Calu3 (cell line): Measurements from ENCODE around the gene ADAMTS9. TPM values are rescaled to one million over a fixed set of nuclear protein-coding genes. Genes with fewer than 3 reads are reported as not detected.

Experiments
- Bru-seq: library from RNA; stranded (reverse); fragments of 400-500 nt; gene quantifications from one replicate; lab custom pipeline; 2021; lab: Mats Ljungman, UMichigan
- BruChase-seq, 2 experiments: library from RNA; stranded (reverse); fragments of 400-500 nt; gene quantifications; one replicate each; lab custom pipeline; 2021; lab: Mats Ljungman, UMichigan
- BruUV-seq: library from RNA; stranded (reverse); fragments of 400-500 nt; replicated peaks from 2 replicates; lab custom pipeline; 2021; lab: Mats Ljungman, UMichigan
- CTCF ChIA-PET: fragments of 300-600 bp; sonication (Branson Sonifier 250); formaldehyde crosslinking; loops from one replicate; lab custom pipeline; 2022; ENCODE audit warnings: antibody characterized with exemption; lab: Charles Lee
- DNase-seq: peaks from one replicate; pipeline ENCODE4 v3.0.0; 2022
- H3K27ac Mint-ChIP-seq: one replicate; pipeline ENCODE4 v1.8.0; 2022; ENCODE audit warnings: mixed read lengths; ENCODE audit not compliant: unreplicated experiment
- H3K27me3 Mint-ChIP-seq: one replicate; pipeline ENCODE4 v1.8.0; 2022; ENCODE audit warnings: mixed read lengths; ENCODE audit not compliant: unreplicated experiment
- H3K36me3 Mint-ChIP-seq: one replicate; pipeline ENCODE4 v1.8.0; 2022; ENCODE audit warnings: mild to moderate bottlenecking, moderate library complexity, mixed read lengths; ENCODE audit not compliant: insufficient read depth, unreplicated experiment
- H3K4me1 Mint-ChIP-seq: one replicate; pipeline ENCODE4 v1.8.0; 2022; ENCODE audit warnings: mild to moderate bottlenecking, low read depth, mixed read lengths; ENCODE audit not compliant: unreplicated experiment
- H3K4me3 Mint-ChIP-seq: one replicate; pipeline ENCODE4 v1.8.0; 2022; ENCODE audit warnings: mild to moderate bottlenecking, low read depth, moderate library complexity, mixed read lengths; ENCODE audit not compliant: unreplicated experiment
- H3K9me3 Mint-ChIP-seq: one replicate; pipeline ENCODE4 v1.8.0; 2022; ENCODE audit warnings: low read depth, mixed read lengths; ENCODE audit not compliant: unreplicated experiment
- CTCF ChIP-seq: fragments of 200-600 bp; IDR thresholded peaks from one replicate; pipeline ENCODE4 v1.8.0; 2022; ENCODE audit warnings: antibody characterized with exemption; ENCODE audit not compliant: unreplicated experiment
- intact Hi-C: fragments of 100-400 bp; cut with micrococcal nuclease; formaldehyde crosslinking; loops from one replicate; pipeline ENCODE4 v1.10.0; 2022; ENCODE audit not compliant: unreplicated experiment
- long read RNA-seq: library from polyadenylated mRNA; stranded (forward); transcript quantifications from one replicate; pipeline ENCODE4 v2.0.0, GENCODE V29; 2022
- total RNA-seq: library from RNA; stranded (reverse); gene quantifications from 2 replicates; pipeline ENCODE4 v1.2.3, GENCODE V29; 2022

The ADAMTS9 gene
- total RNA-seq: 54.6 and 63.3 TPM in 2 replicates
- percentile 91 among the genes with signal in this experiment for Bru-seq, nascent RNA
- BruChase-seq, experiment 1, labeled RNA remaining after a 6-hour chase: percentile 70 among the genes with signal in this experiment
- BruChase-seq, experiment 2, labeled RNA remaining after a 2-hour chase: percentile 72 among the genes with signal in this experiment
- long read RNA-seq, partial matches to known transcripts: 14 of 17 reads
- long read RNA-seq, other reads (novel, unspliced or antisense): 2 of 17 reads

GRCh38 chr3:64687781-64688604 lies at the start of gene ADAMTS9:
ADAMTS9 (minus strand) TSS chr3:64688000; CDS start chr3:64687657, 343 bp downstream.
- Mint-ChIP-seq H3K27me3 (no peaks in the 10 kb centered on the region), H3K4me1 (peaks cover 41% of the 10 kb centered on the region), H3K27ac (peak within 1 kb of the TSS; percentile 97), H3K4me3 (peak within 1 kb of the TSS; percentile 81), H3K9me3 (no peaks in the 10 kb centered on the region), H3K36me3 (peaks cover 56% of the 10 kb centered on the region)
- CTCF ChIA-PET: interaction anchor here (0.6 to 1.1 kb wide), 3 partner anchors 13 to 1453 kb away, joined by 3 read pairs; no protein-coding TSS in a partner anchor
- TF ChIP-seq CTCF: no peak
- peak; percentile 85 for DNase-seq
- intact Hi-C loops: loop anchor here (2.0 to 10.0 kb wide), 3 partner anchors 21 to 487 kb away; no protein-coding TSS in a partner anchor
- no TSS peak for BruUV-seq

- no peak overlapping the region for H3K4me3 Mint-ChIP-seq
- H3K9me3 Mint-ChIP-seq: no peaks in the 10 kb centered on the region
- H3K36me3 Mint-ChIP-seq: no peaks in the 10 kb centered on the region
- no peaks in the 10 kb centered on the region for H3K27me3 Mint-ChIP-seq
- no TSS peak for BruUV-seq
- DNase-seq: no peak
- H3K27ac Mint-ChIP-seq: no peak overlapping the region
- CTCF ChIA-PET: no interaction called here
- TF ChIP-seq CTCF: no peak
- peaks cover 13% of the 10 kb centered on the region for H3K4me1 Mint-ChIP-seq
- intact Hi-C loops: no loop called here
Observed at GRCh38 chr3:64732576-64732975, 44.8 kb upstream of the ADAMTS9 start.

GRCh38 chr3:64730681-64731080 lies 42.9 kb upstream of the ADAMTS9 start:
- DNase-seq: peak; percentile 26
- intact Hi-C loops: no loop called here
- CTCF ChIA-PET: interaction anchor here (0.7 kb wide), 1 partner anchor 13 kb away, joined by 3 read pairs; no protein-coding TSS in a partner anchor
- Mint-ChIP-seq H3K36me3 (no peaks in the 10 kb centered on the region), H3K4me1 (peaks cover 13% of the 10 kb centered on the region), H3K9me3 (no peaks in the 10 kb centered on the region), H3K4me3 (no peak overlapping the region), H3K27ac (no peak overlapping the region), H3K27me3 (no peaks in the 10 kb centered on the region)
- no TSS peak for BruUV-seq
- no peak for TF ChIP-seq CTCF

GRCh38 chr3:64728994-64729393 lies 41.2 kb upstream of the ADAMTS9 start:
- Mint-ChIP-seq H3K4me3 (no peak overlapping the region), H3K4me1 (peaks cover 13% of the 10 kb centered on the region), H3K9me3 (no peaks in the 10 kb centered on the region), H3K36me3 (no peaks in the 10 kb centered on the region), H3K27ac (no peak overlapping the region), H3K27me3 (no peaks in the 10 kb centered on the region)
- TF ChIP-seq CTCF: no peak
- no TSS peak for BruUV-seq
- intact Hi-C loops: no loop called here
- no peak for DNase-seq
- CTCF ChIA-PET: no interaction called here
